ENCODE measurements around the gene RUFY3.

GRCh38 chr4:70734168-70734954 is 12.6 kb downstream of the RUFY3 start:
- TF ChIP-seq HIVEP1 (CRISPR knock-in tag; IDR thresholded peaks at IDR 0.05): no peak
- no peak for TF ChIP-seq ZNF778 (CRISPR knock-in tag; IDR thresholded peaks at IDR 0.05)
- no peak for TF ChIP-seq EZH2 (IDR thresholded peaks at IDR 0.05; ENCODE audit: borderline replicate concordance, low read depth, low read length)
- TF ChIP-seq UBTF (IDR thresholded peaks at IDR 0.05; ENCODE audit: borderline replicate concordance in 1 of 2, low read depth in 2 of 2, low read length in 2 of 2): no peak
- TF ChIP-seq ESRRA (IDR thresholded peaks at IDR 0.05; ENCODE audit: borderline replicate concordance, low read depth): no peak
- TF ChIP-seq MAX (CRISPR knock-in tag; IDR thresholded peaks at IDR 0.05): no peak
- no peak for TF ChIP-seq POLR2A (conservative IDR thresholded peaks at IDR 0.05)
- no peak for TF ChIP-seq CTCF (IDR thresholded peaks at IDR 0.05 in 2 of 3, conservative IDR thresholded peaks at IDR 0.05 in 1 of 3; ENCODE audit: insufficient read depth in 2 of 3, low read depth in 1 of 3, low read length in 3 of 3)
- peak; percentile 83 for TF ChIP-seq SOX6 (IDR thresholded peaks at IDR 0.05)
- TF ChIP-seq CEBPB (tag; IDR thresholded peaks at IDR 0.05): no peak
- no peak for TF ChIP-seq ZNF277 (CRISPR knock-in tag; IDR thresholded peaks at IDR 0.05; ENCODE audit: borderline replicate concordance)
- no peak for TF ChIP-seq MXI1 (IDR thresholded peaks at IDR 0.05; ENCODE audit: low read depth, low read length)
- no peak for TF ChIP-seq REST (IDR thresholded peaks at IDR 0.05; ENCODE audit: borderline replicate concordance)
- TF ChIP-seq REST (CRISPR knock-in tag; IDR thresholded peaks at IDR 0.05; ENCODE audit: low read depth): no peak
- TF ChIP-seq SMAD3 (CRISPR knock-in tag; conservative IDR thresholded peaks at IDR 0.05): no peak

Data from K562 (cell line).